SK-N-SH (cell line): ENCODE results near the gene GDPD5.

Source experiments
- CTCF ChIP-seq: fragments of 200-600 bp; sonication (generic); IDR thresholded peaks from 2 replicates; pipeline ENCODE4 v1.6.1; 2017; ENCODE audit warnings: antibody characterized with exemption, mild to moderate bottlenecking, moderate library complexity
- EP300 ChIP-seq, 2 experiments: IDR thresholded peaks; 2 replicates each; pipeline versions ENCODE4 v1.4.0 to v1.6.1; 2012; ENCODE audit warnings: borderline replicate concordance in 1 of 2, low read depth in 1 of 2, low read length in 1 of 2
- EZH2phosphoT487 ChIP-seq: fragments of 200-600 bp; sonication (generic); IDR thresholded peaks from 2 replicates; pipeline ENCODE4 v1.6.1; 2017; ENCODE audit warnings: low read depth, mixed run types, mild to moderate bottlenecking, antibody characterized with exemption, moderate library complexity, borderline replicate concordance
- FOXJ3 ChIP-seq: sonication (generic); formaldehyde crosslinking; IDR thresholded peaks from 2 replicates; pipeline ENCODE4 v1.5.1; 2020; ENCODE audit warnings: mild to moderate bottlenecking, missing genetic modification reagents
- GABPA ChIP-seq: IDR thresholded peaks from 2 replicates; pipeline ENCODE4 v1.4.0; 2012; ENCODE audit warnings: low read depth, mild to moderate bottlenecking
- JUND ChIP-seq: IDR thresholded peaks from 2 replicates; pipeline ENCODE4 v1.4.0; 2012
- MXI1 ChIP-seq: IDR thresholded peaks from 2 replicates; pipeline ENCODE4 v1.6.1; 2012; ENCODE audit warnings: mild to moderate bottlenecking, low read depth, low read length, improper control_type of control experiment
- NFIC ChIP-seq: IDR thresholded peaks from 2 replicates; pipeline ENCODE4 v1.4.0; 2012; ENCODE audit warnings: borderline replicate concordance
- SMC3 ChIP-seq: IDR thresholded peaks from 2 replicates; pipeline ENCODE4 v1.6.1; 2012; ENCODE audit warnings: low read depth, low read length, improper control_type of control experiment
- YY1 ChIP-seq: IDR thresholded peaks from 2 replicates; pipeline ENCODE4 v1.4.0; 2012; ENCODE audit warnings: low read depth, mild to moderate bottlenecking
- ZBTB33 ChIP-seq: IDR thresholded peaks from 2 replicates; pipeline ENCODE4 v1.4.0; 2012; ENCODE audit warnings: low read depth, borderline replicate concordance

GRCh38 chr11:75478783-75479596 is 46.8 kb downstream of the GDPD5 start:
- no peak for TF ChIP-seq NFIC
- TF ChIP-seq SMC3: no peak
- no peak for TF ChIP-seq CTCF
- TF ChIP-seq EP300 (IDR thresholded peaks at IDR 0.05; ENCODE audit: borderline replicate concordance in 1 of 2, low read depth in 1 of 2, low read length in 1 of 2): no peak
- no peak for TF ChIP-seq GABPA
- TF ChIP-seq ZBTB33: no peak
- no peak for TF ChIP-seq EZH2phosphoT487
- TF ChIP-seq FOXJ3 (CRISPR knock-in tag): no peak
- no peak for TF ChIP-seq MXI1
- TF ChIP-seq JUND: no peak
- no peak for TF ChIP-seq YY1
